ENCODE data around the gene TTC7B. TPM values are rescaled to one million over a fixed set of nuclear protein-coding genes. Genes with fewer than 3 reads are reported as not detected.

The TTC7B gene
- total RNA-seq, 2 experiments from 2014 or later: 5.6 to 7.8 TPM

DNA sequence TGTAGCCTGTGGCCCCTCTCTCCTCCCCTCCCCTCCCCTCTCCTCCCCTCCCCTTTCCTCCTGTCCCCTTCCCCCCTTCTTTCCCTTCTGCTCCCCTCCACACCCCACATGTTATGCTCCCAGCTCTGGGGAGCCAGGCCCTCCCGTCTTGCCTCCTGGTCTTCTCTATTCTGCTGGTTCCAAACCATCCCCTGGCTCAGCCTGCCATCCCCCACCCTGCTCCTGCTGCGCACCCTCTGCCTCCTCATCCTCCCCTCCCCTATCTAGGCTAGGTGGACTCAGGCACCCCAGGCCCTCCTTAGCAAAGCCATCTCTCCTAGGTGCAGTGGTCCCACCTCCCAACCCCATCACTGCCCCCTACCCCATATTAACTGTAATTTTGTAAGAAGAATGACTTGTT, 319.9 kb downstream of the TTC7B start:
- CTCF ChIA-PET: no interaction called here

DNA sequence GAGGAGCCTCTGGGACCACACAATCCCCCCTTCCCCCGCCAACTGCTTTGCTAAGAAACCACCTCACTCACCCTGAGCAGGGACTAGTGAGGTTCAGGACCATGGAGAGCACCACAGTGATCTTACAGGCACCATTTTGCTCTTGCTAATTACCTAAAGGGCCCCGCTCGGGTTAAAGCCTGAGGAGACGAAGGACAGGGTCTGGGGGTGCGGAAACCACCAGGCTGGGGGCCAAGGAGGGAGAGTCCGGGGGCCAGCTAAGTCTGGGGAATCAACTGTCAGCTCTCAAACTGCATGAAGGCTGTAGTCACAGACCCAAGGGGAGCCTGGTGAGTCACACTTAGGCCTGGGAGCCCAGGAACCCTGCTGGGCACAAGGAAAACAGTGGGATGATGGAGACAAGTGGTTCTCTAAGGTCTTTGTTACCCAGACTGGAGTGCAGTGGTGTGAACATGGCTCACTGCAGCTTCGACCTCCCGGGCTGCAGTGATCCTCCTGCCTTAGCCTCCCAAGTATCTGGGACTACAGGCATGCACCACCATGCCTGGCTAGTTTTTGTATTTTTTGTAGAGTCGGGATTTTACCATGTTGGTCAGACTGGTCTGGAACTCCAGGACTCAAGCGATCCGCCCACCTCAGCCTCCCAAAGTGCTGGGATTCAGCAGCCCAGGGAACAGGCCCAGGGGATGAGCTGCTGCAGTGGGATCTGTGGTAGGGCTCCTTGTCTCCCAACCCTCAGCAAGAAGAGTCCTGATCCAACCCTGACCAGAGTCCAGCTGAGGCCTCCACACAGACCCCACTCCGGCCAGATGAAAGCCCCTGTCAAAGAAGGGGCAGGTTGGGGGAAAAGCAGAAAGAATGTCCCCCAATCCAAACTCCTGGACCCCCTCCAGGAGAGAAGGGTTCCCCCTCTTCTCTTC, 320.6 kb downstream of the TTC7B start:
- TF ChIP-seq, protein P1, sequence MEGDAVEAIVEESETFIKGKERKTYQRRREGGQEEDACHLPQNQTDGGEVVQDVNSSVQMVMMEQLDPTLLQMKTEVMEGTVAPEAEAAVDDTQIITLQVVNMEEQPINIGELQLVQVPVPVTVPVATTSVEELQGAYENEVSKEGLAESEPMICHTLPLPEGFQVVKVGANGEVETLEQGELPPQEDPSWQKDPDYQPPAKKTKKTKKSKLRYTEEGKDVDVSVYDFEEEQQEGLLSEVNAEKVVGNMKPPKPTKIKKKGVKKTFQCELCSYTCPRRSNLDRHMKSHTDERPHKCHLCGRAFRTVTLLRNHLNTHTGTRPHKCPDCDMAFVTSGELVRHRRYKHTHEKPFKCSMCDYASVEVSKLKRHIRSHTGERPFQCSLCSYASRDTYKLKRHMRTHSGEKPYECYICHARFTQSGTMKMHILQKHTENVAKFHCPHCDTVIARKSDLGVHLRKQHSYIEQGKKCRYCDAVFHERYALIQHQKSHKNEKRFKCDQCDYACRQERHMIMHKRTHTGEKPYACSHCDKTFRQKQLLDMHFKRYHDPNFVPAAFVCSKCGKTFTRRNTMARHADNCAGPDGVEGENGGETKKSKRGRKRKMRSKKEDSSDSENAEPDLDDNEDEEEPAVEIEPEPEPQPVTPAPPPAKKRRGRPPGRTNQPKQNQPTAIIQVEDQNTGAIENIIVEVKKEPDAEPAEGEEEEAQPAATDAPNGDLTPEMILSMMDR (IDR thresholded peaks at IDR 0.05): no peak
- Mint-ChIP-seq H3K4me3 (no peak overlapping the region), H3K27me3 (peaks cover 11% of the 10 kb centered on the region), H3K36me3 (ENCODE audit: low read depth) (no peaks in the 10 kb centered on the region), H3K27ac (no peak overlapping the region), H3K4me1 (ENCODE audit: low read depth) (peaks cover 2% of the 10 kb centered on the region), H3K9me3 (no peaks in the 10 kb centered on the region)
- DNase-seq (peak; percentile 67), ATAC-seq (peak; percentile 53)
- POLR2A ChIA-PET: interaction anchor here (0.5 kb wide), 1 partner anchor 1774 kb away, joined by 3 read pairs; no protein-coding TSS in a partner anchor
- intact Hi-C loops (cut with micrococcal nuclease): no loop called here
- CTCF ChIA-PET: interaction anchor here (0.9 kb wide), 1 partner anchor 14 kb away, joined by 3 read pairs; no protein-coding TSS in a partner anchor

More for the DNA sequence above, 319.9 kb downstream of the TTC7B start:
- TF ChIP-seq, protein P1 (IDR thresholded peaks at IDR 0.05): no peak
- Mint-ChIP-seq H3K27ac (no peak overlapping the region), H3K27me3 (peaks cover 11% of the 10 kb centered on the region), H3K9me3 (no peaks in the 10 kb centered on the region), H3K4me3 (no peak overlapping the region), H3K4me1 (ENCODE audit: low read depth) (peaks cover 4% of the 10 kb centered on the region), H3K36me3 (ENCODE audit: low read depth) (no peaks in the 10 kb centered on the region)
- POLR2A ChIA-PET: no interaction called here
- no peak for ATAC-seq
- DNase-seq: no peak
- intact Hi-C loops (cut with micrococcal nuclease): no loop called here

DNA sequence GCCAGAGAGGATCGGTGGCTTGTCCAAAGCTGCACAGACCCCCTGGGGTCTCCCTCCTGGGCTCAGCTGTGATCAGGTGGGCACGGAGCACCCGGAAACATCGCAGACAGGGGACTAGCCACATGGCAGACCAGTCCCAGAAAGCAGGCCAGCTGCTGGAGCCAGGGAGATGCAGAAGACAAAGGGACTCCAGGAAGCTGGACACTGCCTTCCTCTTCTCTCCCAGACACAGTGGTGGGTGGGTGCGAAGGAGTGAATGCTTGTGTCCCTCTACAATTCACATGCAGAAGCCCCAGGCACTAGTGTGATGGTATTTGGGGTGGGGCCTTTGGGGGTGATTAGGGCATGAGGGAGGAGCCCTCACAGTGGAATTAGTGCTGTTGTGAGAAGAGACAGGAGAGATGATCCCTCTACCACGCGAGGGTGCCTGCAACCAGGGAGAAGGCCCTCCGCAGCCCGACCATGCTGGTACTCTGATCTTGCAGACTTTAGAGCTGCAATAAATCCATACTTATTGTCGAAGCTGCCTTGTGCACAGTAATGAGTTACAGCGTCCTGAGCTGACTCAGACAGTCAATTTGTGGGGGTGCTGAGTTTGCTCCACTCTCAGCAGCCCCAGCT, 324.2 kb downstream of the TTC7B start:
- POLR2A ChIA-PET: no interaction called here
- Mint-ChIP-seq H3K4me1 (ENCODE audit: low read depth) (no peaks in the 10 kb centered on the region), H3K36me3 (ENCODE audit: low read depth) (no peaks in the 10 kb centered on the region), H3K27me3 (no peaks in the 10 kb centered on the region), H3K27ac (no peak overlapping the region), H3K9me3 (no peaks in the 10 kb centered on the region), H3K4me3 (no peak overlapping the region)
- CTCF ChIA-PET: no interaction called here
- intact Hi-C loops (cut with micrococcal nuclease): no loop called here
- TF ChIP-seq, protein P1 (IDR thresholded peaks at IDR 0.05): no peak
- DNase-seq (no peak), ATAC-seq (no peak)

DNA sequence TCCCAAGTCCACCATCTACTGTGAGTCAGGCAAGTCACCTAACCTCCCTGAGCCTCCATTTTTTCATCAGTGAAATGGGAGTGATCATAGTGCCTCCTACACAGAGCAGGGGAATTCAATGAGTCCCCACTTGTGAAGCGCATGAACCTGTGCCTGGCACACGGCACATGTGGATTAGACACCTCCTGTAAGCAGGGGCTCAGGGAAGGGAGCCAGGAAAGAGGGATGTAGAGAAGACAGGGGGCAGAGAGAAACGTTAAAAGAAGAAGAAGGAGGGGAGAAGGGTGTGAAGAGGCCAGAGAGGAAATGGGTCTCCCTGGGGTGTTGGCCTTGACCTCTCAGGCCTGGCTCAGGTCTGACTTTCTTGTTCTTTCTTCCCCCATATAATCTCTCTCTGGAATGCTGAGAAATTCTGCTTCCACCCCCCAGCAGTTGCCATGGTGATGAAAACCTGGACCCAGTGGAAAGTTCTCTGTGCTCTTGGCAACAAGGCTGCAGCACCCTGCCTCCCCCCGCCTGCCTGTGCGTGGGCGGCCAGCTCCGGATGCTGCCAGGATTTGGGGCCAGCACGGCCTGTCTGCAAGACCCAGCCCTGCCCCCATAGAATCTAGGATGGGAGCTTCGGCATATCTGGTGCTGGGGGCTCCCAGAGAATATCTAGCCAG, 324.9 kb downstream of the TTC7B start:
- intact Hi-C loops (cut with micrococcal nuclease): no loop called here
- TF ChIP-seq, protein P1 (IDR thresholded peaks at IDR 0.05): no peak
- ATAC-seq (no peak), DNase-seq (no peak)
- ChIA-PET POLR2A (no interaction called here), CTCF (no interaction called here)
- no peaks in the 10 kb centered on the region for H3K9me3 Mint-ChIP-seq
- no peaks in the 10 kb centered on the region for H3K27me3 Mint-ChIP-seq
- no peak overlapping the region for H3K4me3 Mint-ChIP-seq
- H3K27ac Mint-ChIP-seq: no peak overlapping the region
- no peaks in the 10 kb centered on the region for H3K36me3 Mint-ChIP-seq (ENCODE audit: low read depth)
- H3K4me1 Mint-ChIP-seq (ENCODE audit: low read depth): no peaks in the 10 kb centered on the region

DNA sequence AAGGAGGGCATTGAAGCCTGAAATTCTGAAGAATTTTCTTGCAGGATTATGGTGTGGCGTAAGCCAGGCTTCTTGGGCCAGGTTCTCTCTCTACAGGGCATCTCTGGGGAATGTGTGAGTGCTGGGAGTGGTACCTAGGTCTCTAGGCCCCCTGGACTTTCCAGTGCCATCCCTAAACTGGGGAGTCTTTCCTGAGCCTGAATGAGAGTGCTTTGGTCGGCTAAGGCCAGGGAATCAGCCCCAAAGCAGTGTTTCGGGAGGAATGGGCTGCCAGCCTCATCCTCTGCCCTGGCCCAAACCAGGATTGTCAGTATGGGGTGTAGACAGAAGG, 325.5 kb downstream of the TTC7B start:
- TF ChIP-seq, protein P1 (IDR thresholded peaks at IDR 0.05): no peak
- no peaks in the 10 kb centered on the region for H3K27me3 Mint-ChIP-seq
- CTCF ChIA-PET: no interaction called here

More for the DNA sequence above, 325.5 kb downstream of the TTC7B start:
- H3K36me3 Mint-ChIP-seq (ENCODE audit: low read depth): no peaks in the 10 kb centered on the region
- DNase-seq (no peak), ATAC-seq (no peak)
- POLR2A ChIA-PET: no interaction called here
- H3K27ac Mint-ChIP-seq: no peak overlapping the region
- no peaks in the 10 kb centered on the region for H3K9me3 Mint-ChIP-seq
- no peaks in the 10 kb centered on the region for H3K4me1 Mint-ChIP-seq (ENCODE audit: low read depth)
- H3K4me3 Mint-ChIP-seq: no peak overlapping the region
- intact Hi-C loops (cut with micrococcal nuclease): no loop called here

All from activated CD8-positive, alpha-beta T cell treated with anti-CD3 and anti-CD28 coated beads for 36 hours (primary cell).